GM23338 (cell line): ENCODE data around the gene STK11IP. TPM values are rescaled to one million over a fixed set of nuclear protein-coding genes. Genes with fewer than 3 reads are reported as not detected.

Experiments used
- ATAC-seq: fragments of 200-7000 bp; cut with Tn5 transposase; 3 replicates; pipeline ENCODE4 v1.9.1; 2020
- DNase-seq: peaks from one replicate; pipeline ENCODE4 v3.0.0-alpha.2; 2015; ENCODE audit warnings: low spot score
- H2AFZ ChIP-seq: fragments of 200-600 bp; sonication (generic); 2 replicates; pipeline ENCODE4 v1.8.0; 2016; ENCODE audit warnings: antibody characterized with exemption, mild to moderate bottlenecking, moderate library complexity
- H3F3A ChIP-seq: fragments of 200-600 bp; sonication (generic); replicated peaks from 2 replicates; pipeline ENCODE4 v1.8.0; 2017; ENCODE audit warnings: antibody characterized with exemption, mixed run types, low read depth
- H3K27ac ChIP-seq: fragments of 200-600 bp; sonication (generic); 2 replicates; pipeline ENCODE4 v1.6.1; 2016; ENCODE audit warnings: low read depth
- H3K27me3 ChIP-seq: fragments of 200-600 bp; sonication (generic); 2 replicates; pipeline ENCODE4 v1.8.0; 2016; ENCODE audit warnings: mild to moderate bottlenecking, mixed run types, moderate library complexity; ENCODE audit not compliant: insufficient read depth
- H3K36me3 ChIP-seq: fragments of 200-600 bp; sonication (generic); 2 replicates; pipeline ENCODE4 v1.8.0; 2016; ENCODE audit warnings: mild to moderate bottlenecking; ENCODE audit not compliant: insufficient read depth
- H3K4me1 ChIP-seq: fragments of 200-600 bp; sonication (generic); 2 replicates; pipeline ENCODE4 v1.8.0; 2016; ENCODE audit warnings: mild to moderate bottlenecking, moderate library complexity; ENCODE audit not compliant: insufficient read depth
- H3K4me2 ChIP-seq: fragments of 200-600 bp; sonication (generic); 2 replicates; pipeline ENCODE4 v1.7.1; 2017; ENCODE audit warnings: mixed run types
- H3K4me3 ChIP-seq: fragments of 200-600 bp; sonication (generic); 2 replicates; pipeline ENCODE4 v1.6.1; 2016; ENCODE audit warnings: mixed run types
- H3K79me2 ChIP-seq: fragments of 200-600 bp; sonication (generic); replicated peaks from 2 replicates; pipeline ENCODE4 v1.8.0; 2017; ENCODE audit warnings: mild to moderate bottlenecking; ENCODE audit not compliant: insufficient read depth
- H3K9me2 ChIP-seq: fragments of 200-600 bp; sonication (generic); 2 replicates; pipeline ENCODE4 v1.8.0; 2017; ENCODE audit not compliant: insufficient read depth
- H4K20me1 ChIP-seq: fragments of 200-600 bp; sonication (generic); replicated peaks from 2 replicates; pipeline ENCODE4 v1.8.0; 2017; ENCODE audit warnings: mild to moderate bottlenecking; ENCODE audit not compliant: insufficient read depth
- H3K27ac Mint-ChIP-seq: 2 replicates; pipeline ENCODE4 v1.8.0; 2020; ENCODE audit warnings: inconsistent platforms, mild to moderate bottlenecking, moderate library complexity, mixed read lengths
- H3K27me3 Mint-ChIP-seq: 3 replicates; pipeline ENCODE4 v1.8.0; 2022; ENCODE audit warnings: low read depth, mild to moderate bottlenecking, moderate library complexity, mixed read lengths, inconsistent platforms; ENCODE audit not compliant: insufficient read depth, poor library complexity
- H3K36me3 Mint-ChIP-seq: 3 replicates; pipeline ENCODE4 v1.8.0; 2021; ENCODE audit warnings: low read depth, mild to moderate bottlenecking, inconsistent platforms, moderate library complexity, mixed read lengths
- H3K4me1 Mint-ChIP-seq: 3 replicates; pipeline ENCODE4 v1.8.0; 2020; ENCODE audit warnings: mild to moderate bottlenecking, inconsistent platforms, mixed read lengths
- H3K4me3 Mint-ChIP-seq: 3 replicates; pipeline ENCODE4 v1.8.0; 2021; ENCODE audit warnings: moderate library complexity, mild to moderate bottlenecking, inconsistent platforms, mixed read lengths
- H3K9me3 Mint-ChIP-seq: 3 replicates; pipeline ENCODE4 v1.8.0; 2020; ENCODE audit warnings: moderate library complexity, mild to moderate bottlenecking, inconsistent platforms, mixed read lengths
- CREB1 ChIP-seq: fragments of 250-450 bp; sonication (Bioruptor Pico); IDR thresholded peaks from 2 replicates; pipeline ENCODE4 v1.5.0; 2020; ENCODE audit warnings: low read depth, mild to moderate bottlenecking, moderate library complexity
- CTCF ChIP-seq, 2 experiments: fragments of 200-600 bp in 1 of 2; sonication (generic) in 1 of 2; conservative IDR thresholded peaks; 2 replicates each; pipeline versions ENCODE4 v1.5.1 to v1.6.1; 2016 to 2017; ENCODE audit warnings: antibody characterized with exemption in 2 of 2, low read depth in 2 of 2, mild to moderate bottlenecking in 2 of 2, moderate library complexity in 1 of 2
- EZH2phosphoT487 ChIP-seq: fragments of 200-600 bp; sonication (generic); IDR thresholded peaks from one replicate; pipeline ENCODE4 v1.8.1; 2018; ENCODE audit warnings: antibody characterized with exemption; ENCODE audit not compliant: unreplicated experiment
- JUNB ChIP-seq: IDR thresholded peaks from one replicate; pipeline ENCODE4 v1.6.1; 2016; ENCODE audit warnings: antibody characterized with exemption; ENCODE audit not compliant: unreplicated experiment
- NANOG ChIP-seq: IDR thresholded peaks from 2 replicates; pipeline ENCODE4 v1.6.1; 2016; ENCODE audit warnings: antibody characterized with exemption, borderline replicate concordance
- POLR2AphosphoS5 ChIP-seq: IDR thresholded peaks from 2 replicates; pipeline ENCODE4 v1.6.1; 2016; ENCODE audit warnings: antibody characterized with exemption, low read depth
- REST ChIP-seq: IDR thresholded peaks from one replicate; pipeline ENCODE4 v1.6.1; 2018; ENCODE audit warnings: antibody characterized with exemption; ENCODE audit not compliant: unreplicated experiment
- STAT1 ChIP-seq: IDR thresholded peaks from one replicate; pipeline ENCODE4 v1.6.1; 2016; ENCODE audit warnings: antibody characterized with exemption; ENCODE audit not compliant: unreplicated experiment
- ZNF114 ChIP-seq: fragments of 250-450 bp; sonication (Bioruptor Pico); IDR thresholded peaks from 2 replicates; pipeline ENCODE4 v1.5.0; 2020; ENCODE audit warnings: mild to moderate bottlenecking, moderate library complexity
- ZNF331 ChIP-seq: fragments of 250-450 bp; sonication (Bioruptor Pico); IDR thresholded peaks from 2 replicates; pipeline ENCODE4 v1.5.0; 2020; ENCODE audit warnings: low read depth, mild to moderate bottlenecking, moderate library complexity
- polyA plus RNA-seq: library from polyadenylated mRNA; unstranded; fragments of >200 nt; fragmentation: Nextera tagmentation; extraction: Ambion mirVana; gene quantifications from 2 replicates; pipeline ENCODE4 v1.2.1, GENCODE V29; 2016
- total RNA-seq: library from RNA; depleted of rRNA; stranded (reverse); fragments of >200 nt; shearing (Covaris generic); gene quantifications from 2 replicates; pipeline ENCODE4 v1.2.3, GENCODE V29; 2014
- TF ChIP-seq, protein P1 (sequence below): IDR thresholded peaks from 2 replicates; pipeline ENCODE4 v1.6.1; 2016; ENCODE audit warnings: antibody characterized with exemption

STK11IP gene
- total and polyA plus RNA-seq, 2 experiments from 2014 or later: 16.6 to 28.1 TPM

- TF ChIP-seq, protein P1, sequence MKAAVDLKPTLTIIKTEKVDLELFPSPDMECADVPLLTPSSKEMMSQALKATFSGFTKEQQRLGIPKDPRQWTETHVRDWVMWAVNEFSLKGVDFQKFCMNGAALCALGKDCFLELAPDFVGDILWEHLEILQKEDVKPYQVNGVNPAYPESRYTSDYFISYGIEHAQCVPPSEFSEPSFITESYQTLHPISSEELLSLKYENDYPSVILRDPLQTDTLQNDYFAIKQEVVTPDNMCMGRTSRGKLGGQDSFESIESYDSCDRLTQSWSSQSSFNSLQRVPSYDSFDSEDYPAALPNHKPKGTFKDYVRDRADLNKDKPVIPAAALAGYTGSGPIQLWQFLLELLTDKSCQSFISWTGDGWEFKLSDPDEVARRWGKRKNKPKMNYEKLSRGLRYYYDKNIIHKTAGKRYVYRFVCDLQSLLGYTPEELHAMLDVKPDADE: peak; percentile 34; the same call in 1 of the 2 replicates
- TF ChIP-seq POLR2AphosphoS5 (peak; percentile 68), CREB1 (no peak), JUNB (no peak)
- DNase-seq: peak; percentile 95
- peak within 1 kb of the TSS; percentile 91 for H3K27ac ChIP-seq
- 0 out of 2 replicates have a peak, but pooled peaks cover 4% of the 10 kb centered on the region for H3K9me2 ChIP-seq
- Mint-ChIP-seq H3K9me3 (peaks cover 2% of the 10 kb centered on the region; the same call in 1 of the 3 replicates), H3K4me3 (peak within 1 kb of the TSS; percentile 79), H3K27me3 (peaks cover 30% of the 10 kb centered on the region), H3K4me1 (peaks cover 46% of the 10 kb centered on the region), H3K27ac (peak within 1 kb of the TSS; percentile 90), H3K36me3 (peaks cover 35% of the 10 kb centered on the region)
- H2AFZ ChIP-seq: peak within 1 kb of the TSS; percentile 14; the same call in 1 of the 2 replicates
- H4K20me1 ChIP-seq: no peaks in the 10 kb centered on the region
- peak within 1 kb of the TSS; percentile 89 for H3K4me2 ChIP-seq
- H3F3A ChIP-seq: peaks cover 18% of the 10 kb centered on the region
- no peaks in the 10 kb centered on the region for H3K36me3 ChIP-seq
- H3K79me2 ChIP-seq: peaks cover 10% of the 10 kb centered on the region; the same call in 1 of the 2 replicates
- peaks cover 13% of the 10 kb centered on the region for H3K27me3 ChIP-seq
- peak within 1 kb of the TSS; percentile 71 for H3K4me3 ChIP-seq
- peak; percentile 75 for ATAC-seq
- peaks cover 42% of the 10 kb centered on the region for H3K4me1 ChIP-seq
These were observed 26.1 kb upstream of the STK11IP start, which contains the start of gene OBSL1 for GRCh38 chr2:219571311-219572236. Gene OBSL1, minus strand, starts transcription at chr2:219571539. Its CDS starts 307 bp downstream, at chr2:219571232.

- Histone ChIP-seq H3K27me3 (peaks cover 13% of the 10 kb centered on the region), H3K4me1 (peaks cover 49% of the 10 kb centered on the region), H4K20me1 (no peaks in the 10 kb centered on the region), H3K27ac (peak within 1 kb of the TSS; percentile 91), H3K4me3 (peak within 1 kb of the TSS; percentile 71), H3K79me2 (peaks cover 10% of the 10 kb centered on the region; the same call in 1 of the 2 replicates), H3K4me2 (peak within 1 kb of the TSS; percentile 89), H2AFZ (peak within 1 kb of the TSS; percentile 14; the same call in 1 of the 2 replicates), H3K36me3 (no peaks in the 10 kb centered on the region), H3F3A (peaks cover 19% of the 10 kb centered on the region), H3K9me2 (0 out of 2 replicates have a peak, but pooled peaks cover 4% of the 10 kb centered on the region)
- DNase-seq (no peak), ATAC-seq (no peak)
- H3K4me1 Mint-ChIP-seq: peaks cover 50% of the 10 kb centered on the region
- H3K9me3 Mint-ChIP-seq: peaks cover 2% of the 10 kb centered on the region; the same call in 1 of the 3 replicates
- peaks cover 29% of the 10 kb centered on the region for H3K27me3 Mint-ChIP-seq
- H3K4me3 Mint-ChIP-seq: peak within 1 kb of the TSS; percentile 64
- peak within 1 kb of the TSS; percentile 90 for H3K27ac Mint-ChIP-seq
- peaks cover 27% of the 10 kb centered on the region for H3K36me3 Mint-ChIP-seq
- TF ChIP-seq, protein P1: no peak
- TF ChIP-seq ZNF114 (CRISPR knock-in tag) (no peak), JUNB (no peak), ZNF331 (CRISPR knock-in tag) (no peak), CREB1 (no peak), REST (no peak), STAT1 (no peak), CTCF (conservative IDR thresholded peaks at IDR 0.05; ENCODE audit: low read depth in 2 of 2) (no peak), NANOG (no peak), EZH2phosphoT487 (no peak)
These were observed 25.2 kb upstream of the STK11IP start, which contains the start of gene INHA for GRCh38 chr2:219572237-219573001. Gene INHA, plus strand, starts transcription at chr2:219572310. Its CDS starts 65 bp downstream, at chr2:219572375.
